NB4 (cell line): ENCODE measurements around the gene FSTL3.

Experiments used
- CTCF ChIP-seq: IDR thresholded peaks from one replicate; pipeline ENCODE4 v1.5.1; 2012; ENCODE audit warnings: low read depth, low read length
- POLR2A ChIP-seq: IDR thresholded peaks from 2 replicates; pipeline ENCODE4 v1.6.1; 2011; ENCODE audit warnings: mild to moderate bottlenecking; ENCODE audit not compliant: insufficient read length; ENCODE audit errors: extremely low read depth

- TF ChIP-seq CTCF (no peak), POLR2A (no peak)
Measured at GRCh38 chr19:652467-653389, 23.5 kb upstream of the FSTL3 start.
